ENCODE results near the gene GET3.
"Not testable (repeated sequence)": the region's sequence is repeated elsewhere in the genome, so short reads cannot be mapped to it uniquely, and the experiment has no call there.

The GET3 gene

DNA sequence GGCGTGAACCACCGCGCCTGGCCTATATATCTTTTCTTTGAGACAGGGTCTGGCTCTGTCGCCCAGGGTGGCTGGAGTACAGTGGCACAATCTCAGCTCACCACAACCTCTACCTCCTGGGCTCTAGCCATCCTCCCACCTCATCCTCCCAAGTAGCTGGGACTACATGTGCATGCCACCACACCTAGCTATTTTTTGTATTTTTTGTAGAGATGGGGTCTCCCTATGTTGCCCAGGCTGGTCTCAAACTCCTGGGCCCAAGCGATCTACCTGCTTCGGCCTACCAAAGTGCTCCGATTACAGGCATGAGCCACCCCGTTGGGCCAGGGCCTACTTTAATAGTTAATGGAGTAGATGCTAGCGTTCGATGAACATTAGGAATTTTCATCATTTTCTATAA, 17.0 kb upstream of the GET3 start:
- DNase-seq = no peak

- DNase-seq = no peak
These were observed 16.2 kb upstream of the GET3 start for GRCh38 chr19:12720851-12721655.

- peak; percentile 33 for DNase-seq
These were observed 15.4 kb upstream of the GET3 start for GRCh38 chr19:12721656-12722565.

DNA sequence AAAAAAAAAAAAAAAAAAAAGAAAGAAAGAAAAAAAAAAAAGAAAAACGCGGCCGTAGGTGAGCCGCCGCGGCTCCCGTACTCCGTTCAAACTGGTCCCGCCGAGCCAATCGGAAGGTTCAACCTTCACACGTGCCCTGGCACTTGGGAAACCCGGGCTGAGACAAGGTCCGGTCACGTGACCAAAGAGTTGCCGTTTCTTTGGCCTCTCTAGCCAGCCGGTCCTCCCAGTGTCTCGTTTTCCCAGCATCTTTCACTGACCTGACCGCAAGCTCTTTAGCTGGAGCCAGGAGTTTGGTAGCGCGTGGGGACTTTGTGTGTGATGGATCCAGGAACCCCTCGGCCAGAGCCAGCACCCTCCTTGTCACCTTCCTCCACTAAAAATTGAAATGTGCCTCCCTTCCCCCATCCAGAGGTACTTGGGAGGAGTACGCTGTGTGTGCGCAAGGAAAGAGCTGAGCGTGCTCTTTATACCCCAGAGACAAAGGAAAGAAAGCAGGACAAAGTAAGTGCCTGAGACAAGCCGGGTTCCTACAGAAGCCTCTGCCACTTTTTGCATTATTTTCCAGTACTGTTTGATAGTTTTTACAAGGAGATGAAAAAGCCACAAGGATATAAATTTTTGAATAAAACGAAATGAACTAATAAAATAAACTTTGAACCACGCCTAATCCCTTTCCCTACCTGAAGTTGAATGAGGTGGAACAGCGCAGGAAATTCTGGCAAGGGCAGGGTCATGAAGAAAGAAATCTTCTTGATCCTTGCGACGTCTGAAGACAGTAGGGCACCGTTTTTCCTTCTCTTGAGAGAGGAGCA, 14.5 kb upstream of the GET3 start:
- peak; percentile 87 for DNase-seq

- no peak for DNase-seq
These were observed 14.0 kb upstream of the GET3 start for GRCh38 chr19:12723381-12723640.

DNA sequence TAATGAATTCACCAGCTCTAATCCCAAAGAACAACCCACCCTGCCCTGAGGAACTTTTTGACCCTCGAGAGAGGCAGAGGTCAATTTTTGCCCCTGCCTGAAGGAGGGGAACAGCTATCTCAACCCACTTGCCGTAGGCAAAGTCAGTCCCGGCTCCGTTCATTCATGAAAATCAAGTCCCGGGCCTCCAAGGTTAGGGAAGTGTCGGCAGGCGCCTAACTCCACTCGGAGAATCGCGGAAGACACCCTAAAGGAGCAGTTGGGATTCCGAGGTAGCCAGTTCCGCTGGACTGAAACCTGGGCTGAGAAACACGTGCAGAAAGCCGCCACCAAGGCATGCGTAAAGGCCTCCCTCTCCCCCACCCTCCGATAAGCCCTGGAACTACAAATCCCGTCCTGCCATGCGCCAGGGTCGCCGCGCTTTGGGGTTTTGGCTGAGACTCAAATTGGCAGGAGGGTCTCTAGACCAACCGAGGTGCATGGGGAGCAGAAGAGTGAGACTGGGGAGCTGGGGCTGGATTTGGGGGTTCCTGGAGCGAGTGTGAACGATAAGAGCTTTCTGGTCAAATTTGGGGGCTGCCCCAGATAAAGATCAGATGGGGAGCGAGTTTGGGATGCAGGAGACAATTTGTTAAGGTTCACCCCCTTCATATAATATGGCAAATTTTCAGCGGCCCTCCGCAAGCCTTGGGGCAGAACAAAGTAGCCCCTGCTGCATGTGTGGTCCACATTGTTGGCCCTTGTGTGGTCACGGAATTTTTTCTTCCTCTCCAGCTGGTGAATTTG, 13.5 kb upstream of the GET3 start, which contains the start of gene TNPO2:
Gene TNPO2 (minus strand): TSS at position 292 of the 786 bp plus-strand sequence. CDS start 2,955 bp downstream, outside the sequence.
- peak; percentile 51 for DNase-seq

GRCh38 chr19:12725612-12726011, 11.7 kb upstream of the GET3 start:
- DNase-seq = not testable (repeated sequence)

GRCh38 chr19:12726988-12727316, 10.3 kb upstream of the GET3 start:
- DNase-seq = no peak

GRCh38 chr19:12727745-12728433, 9.4 kb upstream of the GET3 start:
- DNase-seq = no peak

DNA sequence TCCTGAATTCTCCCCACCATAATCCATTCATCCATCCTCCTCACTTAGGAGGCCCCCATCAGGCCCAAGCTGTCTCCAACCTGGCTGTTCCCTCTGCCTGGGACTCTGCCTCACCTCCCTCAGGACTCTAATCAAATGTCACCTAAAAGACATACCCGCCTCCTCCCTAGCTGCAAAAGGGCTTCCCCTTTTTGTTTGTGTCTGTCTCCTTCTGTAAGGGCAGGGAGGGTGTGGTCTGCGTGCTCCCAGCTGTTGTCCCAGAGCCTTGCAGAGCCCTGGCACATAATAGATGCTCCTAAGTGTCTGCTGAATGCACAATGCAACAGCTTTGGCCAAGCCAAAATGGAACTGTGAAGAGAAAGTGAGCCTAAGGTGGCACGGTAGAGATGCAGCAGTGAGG, 7.2 kb upstream of the GET3 start:
- DNase-seq = no peak

- no peak for DNase-seq
These were observed 6.0 kb upstream of the GET3 start for GRCh38 chr19:12731337-12731736.

- DNase-seq = no peak
These were observed 3.7 kb upstream of the GET3 start for GRCh38 chr19:12733369-12734214.

- DNase-seq = no peak
These were observed 596 bp downstream of the GET3 start for GRCh38 chr19:12737835-12738351.

DNA sequence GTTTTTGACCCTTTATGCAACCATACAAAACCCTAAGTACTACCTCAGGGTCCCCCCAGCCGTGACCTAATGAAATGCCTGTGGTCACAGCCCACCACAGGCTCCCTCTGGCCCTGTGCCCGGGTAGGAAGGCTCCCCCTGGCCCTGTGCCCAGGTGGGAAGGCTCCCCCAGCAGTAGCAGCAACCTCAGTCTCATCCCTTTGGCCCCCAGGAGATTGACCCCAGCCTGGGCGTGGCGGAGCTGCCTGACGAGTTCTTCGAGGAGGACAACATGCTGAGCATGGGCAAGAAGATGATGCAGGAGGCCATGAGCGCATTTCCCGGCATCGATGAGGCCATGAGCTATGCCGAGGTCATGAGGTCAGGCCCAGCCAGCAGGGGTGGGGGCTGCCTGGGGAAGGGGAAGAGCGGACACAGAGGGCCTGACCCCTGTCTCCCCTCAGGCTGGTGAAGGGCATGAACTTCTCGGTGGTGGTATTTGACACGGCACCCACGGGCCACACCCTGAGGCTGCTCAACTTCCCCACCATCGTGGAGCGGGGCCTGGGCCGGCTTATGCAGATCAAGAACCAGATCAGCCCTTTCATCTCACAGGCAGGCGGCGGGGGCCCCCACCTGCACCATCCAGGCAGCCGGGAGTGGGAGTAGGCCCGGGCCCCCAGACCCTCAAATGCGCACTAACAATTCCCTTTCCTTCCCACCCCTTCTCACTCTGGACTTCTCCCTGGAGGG, 8.0 kb downstream of the GET3 start:
- no peak for DNase-seq

DNA sequence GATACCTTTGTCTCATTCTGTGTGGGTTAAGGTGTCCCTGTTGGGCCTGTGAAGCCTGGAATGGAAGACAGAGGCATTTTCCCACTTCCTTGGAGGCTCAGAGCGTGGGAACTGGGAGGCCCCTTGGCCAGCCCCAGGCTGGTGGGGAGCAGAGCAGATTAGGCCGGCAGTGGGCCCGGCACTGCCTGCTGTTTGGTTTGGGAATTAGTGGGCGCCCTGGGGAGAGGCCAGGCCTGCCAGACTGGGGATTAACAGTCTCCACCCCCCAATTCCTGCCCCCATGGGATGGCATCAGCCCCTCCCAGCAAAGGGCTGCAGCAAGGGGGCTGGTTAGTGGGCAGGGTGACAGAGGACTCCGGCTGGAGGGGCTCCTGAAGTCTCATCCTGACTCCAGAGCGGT, 11.2 kb downstream of the GET3 start:
- no peak for DNase-seq

GRCh38 chr19:12749938-12750521, 12.7 kb downstream of the GET3 start:
- no peak for DNase-seq

DNA sequence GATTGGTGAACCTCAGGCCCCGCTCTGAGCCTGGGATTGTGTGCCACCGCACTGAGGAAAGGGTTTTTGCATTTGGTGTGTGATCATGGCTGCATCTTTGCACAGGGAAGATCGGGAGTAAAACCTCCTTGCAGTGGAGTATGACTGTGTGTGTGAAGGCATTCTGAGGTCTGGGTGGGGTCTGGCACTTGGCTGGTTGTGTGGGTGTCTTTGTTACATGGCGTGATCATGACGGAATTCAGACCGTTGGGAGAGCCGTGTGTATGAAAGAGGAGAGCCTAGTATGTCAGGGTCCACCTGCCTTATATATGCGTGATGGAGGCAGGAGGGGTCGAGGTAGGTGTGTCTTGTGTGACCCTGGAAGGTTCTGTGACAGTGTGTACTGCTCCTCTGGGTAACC, 13.6 kb downstream of the GET3 start:
- no peak for DNase-seq

DNA sequence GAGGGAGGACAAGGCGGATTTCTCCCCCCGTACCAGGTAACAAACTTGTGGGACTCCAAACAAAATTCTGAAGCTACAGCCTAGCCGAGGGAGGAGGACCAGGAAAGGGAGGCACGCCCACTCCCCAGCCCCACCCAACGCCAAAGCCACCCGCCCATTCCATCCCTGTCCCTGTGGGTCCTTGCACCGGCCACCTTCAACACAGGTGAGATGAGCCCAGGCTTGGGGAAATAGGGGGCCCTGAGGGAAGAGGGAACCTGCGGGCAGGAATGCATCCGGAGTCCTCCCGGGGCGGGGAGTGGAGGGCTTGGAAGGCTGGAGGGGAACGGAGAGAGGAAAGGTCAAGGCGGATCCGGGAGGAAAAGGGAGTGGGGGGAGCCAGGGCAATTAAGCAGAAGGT, 14.3 kb downstream of the GET3 start, which contains the start of gene BEST2:
Gene BEST2 (plus strand): TSS at position 157 of the 400 bp plus-strand sequence. CDS start 802 bp downstream, outside the sequence.
- no peak for DNase-seq

DNA sequence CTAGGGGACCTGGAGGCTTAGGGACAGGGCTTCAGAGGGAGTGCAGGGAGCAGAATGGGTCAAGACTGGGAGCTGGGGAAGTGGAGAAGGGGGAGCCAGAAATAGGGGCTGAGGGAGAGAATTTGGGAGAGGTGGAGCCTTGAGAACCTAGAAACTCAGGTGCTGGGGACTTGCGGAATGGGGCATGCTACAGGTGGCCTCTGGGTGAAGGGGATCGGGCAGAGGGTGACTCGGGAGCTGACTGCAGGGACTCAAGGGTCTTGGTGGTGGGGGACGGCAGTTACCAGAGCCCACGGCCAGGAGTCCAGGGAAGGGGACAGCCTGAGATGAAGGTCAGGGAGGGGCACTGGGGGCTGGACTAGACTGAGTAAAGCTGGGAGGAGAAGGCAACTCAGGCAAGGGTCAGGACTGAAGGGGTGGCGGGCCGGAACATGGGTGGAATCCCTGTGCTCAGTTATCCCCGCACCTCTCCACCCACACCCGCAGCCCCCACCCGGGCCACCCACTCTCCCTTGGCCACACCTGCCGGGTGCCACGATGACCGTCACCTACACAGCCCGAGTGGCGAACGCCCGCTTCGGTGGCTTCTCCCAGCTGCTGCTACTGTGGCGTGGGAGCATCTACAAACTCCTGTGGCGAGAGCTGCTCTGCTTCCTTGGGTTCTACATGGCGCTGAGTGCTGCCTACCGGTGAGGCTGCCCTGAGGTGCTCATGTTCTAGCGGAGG, 14.9 kb downstream of the GET3 start:
- DNase-seq = no peak
